T-helper 1 cell treated with Interleukin-12 subunit alpha and Interleukin-12 subunit beta and Interleukin-4 antibody, amounts not matched to agents 30 μg/mL and 1 μg/mL, for 36 hours (primary cell): ENCODE measurements around the gene AK6.
A peak's percentile ranks its signal among the peaks of the same experiment; 100 is the strongest.
"Not testable (repeated sequence)": the region's sequence is repeated elsewhere in the genome, so short reads cannot be mapped to it uniquely, and the experiment has no call there.

Source experiments
- H3K27ac Mint-ChIP-seq: one replicate; pipeline ENCODE4 v1.8.0; 2021; ENCODE audit warnings: mild to moderate bottlenecking, mixed read lengths
- H3K27me3 Mint-ChIP-seq: one replicate; pipeline ENCODE4 v1.8.0; 2021; ENCODE audit warnings: low read depth, mixed read lengths
- H3K36me3 Mint-ChIP-seq: one replicate; pipeline ENCODE4 v1.8.0; 2021; ENCODE audit warnings: low read depth, mixed read lengths
- H3K4me1 Mint-ChIP-seq: one replicate; pipeline ENCODE4 v1.8.0; 2021; ENCODE audit warnings: low read depth, mixed read lengths
- H3K4me3 Mint-ChIP-seq: one replicate; pipeline ENCODE4 v1.8.0; 2021; ENCODE audit warnings: mild to moderate bottlenecking, moderate library complexity, mixed read lengths
- H3K9me3 Mint-ChIP-seq: one replicate; pipeline ENCODE4 v1.8.0; 2021; ENCODE audit warnings: mixed read lengths

AK6 gene

GRCh38 chr5:69369340-69370121 lies at the start of gene AK6, which contains the start of the genes RAD17 and TAF9:
Gene AK6, minus strand, starts transcription at chr5:69369520. Its CDS starts 30 bp downstream, at chr5:69369490.
Gene RAD17, plus strand, starts transcription at chr5:69369818. Its CDS starts 2,391 bp downstream, at chr5:69372209.
Gene TAF9, minus strand, starts transcription at chr5:69369520. Its CDS starts 3,783 bp downstream, at chr5:69365737.
- Mint-ChIP-seq H3K27me3 (no peaks in the 10 kb centered on the region), H3K4me1 (peaks cover 30% of the 10 kb centered on the region), H3K4me3 (peak within 1 kb of the TSS; percentile 96), H3K9me3 (no peaks in the 10 kb centered on the region), H3K36me3 (peaks cover 22% of the 10 kb centered on the region), H3K27ac (peak within 1 kb of the TSS; percentile 96)

GRCh38 chr5:69418554-69418953 lies 49.2 kb upstream of the AK6 start:
- Mint-ChIP-seq H3K4me1 (peaks cover 5% of the 10 kb centered on the region), H3K27ac (no peak overlapping the region), H3K4me3 (no peak overlapping the region), H3K27me3 (peaks cover 9% of the 10 kb centered on the region), H3K36me3 (peaks cover 12% of the 10 kb centered on the region), H3K9me3 (no peaks in the 10 kb centered on the region)

GRCh38 chr5:69416699-69417098 lies 47.4 kb upstream of the AK6 start:
- Mint-ChIP-seq H3K27me3 (peaks cover 9% of the 10 kb centered on the region), H3K27ac (no peak overlapping the region), H3K4me1 (peaks cover 5% of the 10 kb centered on the region), H3K4me3 (no peak overlapping the region), H3K36me3 (peaks cover 12% of the 10 kb centered on the region), H3K9me3 (no peaks in the 10 kb centered on the region)

- Mint-ChIP-seq H3K9me3 (no peaks in the 10 kb centered on the region), H3K4me3 (peak overlapping the region; percentile 19), H3K27ac (no peak overlapping the region), H3K27me3 (peaks cover 9% of the 10 kb centered on the region), H3K36me3 (peaks cover 16% of the 10 kb centered on the region), H3K4me1 (peaks cover 5% of the 10 kb centered on the region)
Measured at GRCh38 chr5:69416180-69416579, 46.9 kb upstream of the AK6 start.

GRCh38 chr5:69415584-69415958 lies 46.3 kb upstream of the AK6 start:
- H3K27ac Mint-ChIP-seq: no peak overlapping the region
- peaks cover 18% of the 10 kb centered on the region for H3K36me3 Mint-ChIP-seq
- H3K9me3 Mint-ChIP-seq: no peaks in the 10 kb centered on the region
- H3K4me3 Mint-ChIP-seq: peak overlapping the region; percentile 12
- H3K27me3 Mint-ChIP-seq: peaks cover 9% of the 10 kb centered on the region
- peaks cover 5% of the 10 kb centered on the region for H3K4me1 Mint-ChIP-seq

- Mint-ChIP-seq H3K9me3 (no peaks in the 10 kb centered on the region), H3K27ac (peak within 1 kb of the TSS; percentile 11), H3K4me1 (peaks cover 5% of the 10 kb centered on the region), H3K4me3 (peak within 1 kb of the TSS; percentile 61), H3K27me3 (peaks cover 9% of the 10 kb centered on the region), H3K36me3 (peaks cover 19% of the 10 kb centered on the region)
Measured at GRCh38 chr5:69414885-69415583, 45.7 kb upstream of the AK6 start, which contains the start of gene MARVELD2. Gene MARVELD2, plus strand, starts transcription at chr5:69415116. Its CDS starts 4,270 bp downstream, at chr5:69419386.

- Mint-ChIP-seq H3K36me3 (peaks cover 27% of the 10 kb centered on the region), H3K27me3 (no peaks in the 10 kb centered on the region), H3K4me1 (no peaks in the 10 kb centered on the region), H3K4me3 (no peak overlapping the region), H3K9me3 (peaks cover 4% of the 10 kb centered on the region), H3K27ac (no peak overlapping the region)
Measured at GRCh38 chr5:69404659-69405330, 35.5 kb upstream of the AK6 start.

GRCh38 chr5:69378376-69378775 lies 9.1 kb upstream of the AK6 start:
- Mint-ChIP-seq H3K4me1 (no peaks in the 10 kb centered on the region), H3K9me3 (no peaks in the 10 kb centered on the region), H3K36me3 (peaks cover 7% of the 10 kb centered on the region), H3K27me3 (no peaks in the 10 kb centered on the region), H3K4me3 (no peak overlapping the region), H3K27ac (no peak overlapping the region)

GRCh38 chr5:69374911-69375446 lies 5.7 kb upstream of the AK6 start:
- Mint-ChIP-seq H3K4me3 (no peak overlapping the region), H3K36me3 (peaks cover 7% of the 10 kb centered on the region), H3K27me3 (no peaks in the 10 kb centered on the region), H3K27ac (no peak overlapping the region), H3K4me1 (peaks cover 11% of the 10 kb centered on the region), H3K9me3 (no peaks in the 10 kb centered on the region)

- Mint-ChIP-seq H3K9me3 (no peaks in the 10 kb centered on the region), H3K4me1 (peaks cover 22% of the 10 kb centered on the region), H3K27me3 (no peaks in the 10 kb centered on the region), H3K27ac (no peak overlapping the region), H3K4me3 (no peak overlapping the region), H3K36me3 (peaks cover 10% of the 10 kb centered on the region)
Measured at GRCh38 chr5:69372394-69372793, 3.1 kb upstream of the AK6 start.

- Mint-ChIP-seq H3K27ac (peak overlapping the region; percentile 95), H3K36me3 (peaks cover 15% of the 10 kb centered on the region), H3K4me3 (peak overlapping the region; percentile 92), H3K4me1 (peaks cover 28% of the 10 kb centered on the region)
- H3K27me3 Mint-ChIP-seq, H3K9me3 Mint-ChIP-seq: not testable (repeated sequence)
Measured at GRCh38 chr5:69370335-69370734, 1.0 kb upstream of the AK6 start.

- Mint-ChIP-seq H3K4me1 (peaks cover 30% of the 10 kb centered on the region), H3K4me3 (peak overlapping the region; percentile 96), H3K27me3 (no peaks in the 10 kb centered on the region), H3K27ac (peak overlapping the region; percentile 96), H3K9me3 (no peaks in the 10 kb centered on the region), H3K36me3 (peaks cover 24% of the 10 kb centered on the region)
Measured at GRCh38 chr5:69368458-69369339, 621 bp downstream of the AK6 start.

- H3K27me3 Mint-ChIP-seq: no peaks in the 10 kb centered on the region
- no peaks in the 10 kb centered on the region for H3K9me3 Mint-ChIP-seq
- H3K36me3 Mint-ChIP-seq: peaks cover 23% of the 10 kb centered on the region
- H3K4me3 Mint-ChIP-seq: peak overlapping the region; percentile 96
- H3K4me1 Mint-ChIP-seq: peaks cover 30% of the 10 kb centered on the region
- peak overlapping the region; percentile 96 for H3K27ac Mint-ChIP-seq
Measured at GRCh38 chr5:69367697-69368279, 1.5 kb downstream of the AK6 start.
